HCT116 (cell line): ENCODE measurements around the gene SMIM11. TPM values are rescaled to one million over a fixed set of nuclear protein-coding genes. Genes with fewer than 3 reads are reported as not detected.
"Not testable (repeated sequence)": the region's sequence is repeated elsewhere in the genome, so short reads cannot be mapped to it uniquely, and the experiment has no call there.

Experiments used
- ATAC-seq: fragments of 200-7000 bp; cut with Tn5 transposase; 2 replicates; pipeline ENCODE4 v1.9.1; 2020; ENCODE audit warnings: mild to moderate bottlenecking, moderate library complexity
- BruUV-seq: library from RNA; stranded (reverse); fragments of 400-500 nt; replicated peaks from 2 replicates; lab custom pipeline; 2021; lab: Mats Ljungman, UMichigan
- CTCF ChIA-PET: fragments of 300-600 bp; sonication (Branson Sonifier 250); formaldehyde crosslinking; loops from one replicate; lab custom pipeline; 2021; ENCODE audit warnings: antibody characterized with exemption; lab: Charles Lee
- POLR2A ChIA-PET: fragments of 300-600, 350-600 bp; sonication (Branson Sonifier 250); formaldehyde crosslinking; loops from one replicate; lab custom pipeline; 2021; ENCODE audit warnings: antibody characterized with exemption; lab: Charles Lee
- RAD21 ChIA-PET, 2 experiments: fragments of 300-600 bp; sonication (Branson Sonifier 250); formaldehyde crosslinking; loops; one replicate each; lab custom pipeline; 2023; ENCODE audit warnings: low total read pairs in 2 of 2; ENCODE audit not compliant: uncharacterized antibody in 2 of 2, unreplicated experiment in 2 of 2, low non-redundant PET in 1 of 2; lab: Charles Lee
- DNase-seq: peaks from one replicate; pipeline ENCODE4 v3.0.0-alpha.2; 2010; ENCODE audit warnings: low read depth, low spot score
- H2AFZ ChIP-seq: fragments of 200-600 bp; shearing (Covaris generic), sonication (generic); 2 replicates; pipeline ENCODE4 v1.6.1; 2017; ENCODE audit warnings: low read depth, mixed run types, mixed read lengths, antibody characterized with exemption, low read length; ENCODE audit not compliant: poor library complexity, severe bottlenecking
- H3K27ac ChIP-seq: 2 replicates; pipeline ENCODE4 v1.5.1; 2012; ENCODE audit warnings: low read depth, low read length
- H3K27me3 ChIP-seq: fragments of 200-600 bp; sonication (generic); 2 replicates; pipeline ENCODE4 v1.6.1; 2016; ENCODE audit warnings: mixed run types, low read length, mixed read lengths; ENCODE audit not compliant: insufficient read depth
- H3K36me3 ChIP-seq, 2 experiments: fragments of 200-500 bp in 1 of 2; fragments of 200-600 bp in 1 of 2; sonication (Bioruptor generic) in 1 of 2; sonication (generic) in 1 of 2; 2 replicates each; pipeline versions ENCODE4 v1.5.1 to v1.6.1; 2014 to 2016; ENCODE audit warnings: low read length in 2 of 2, inconsistent platforms in 1 of 2, mixed read lengths in 1 of 2, mixed run types in 1 of 2; ENCODE audit not compliant: insufficient read depth in 2 of 2, control insufficient read depth in 1 of 2
- H3K4me1 ChIP-seq, 2 experiments: fragments of 200-600 bp in 1 of 2; sonication (generic) in 1 of 2; 2 replicates each; pipeline versions ENCODE4 v1.5.1 to v1.6.1; 2012 to 2017; ENCODE audit warnings: low read length in 2 of 2, inconsistent platforms in 1 of 2, mild to moderate bottlenecking in 1 of 2, mixed read lengths in 1 of 2, mixed run types in 1 of 2, moderate library complexity in 1 of 2; ENCODE audit not compliant: insufficient read depth in 2 of 2, control insufficient read depth in 1 of 2
- H3K4me2 ChIP-seq: fragments of 200-600 bp; sonication (generic); 2 replicates; pipeline ENCODE4 v1.6.1; 2017; ENCODE audit warnings: mixed run types, low read length, mixed read lengths
- H3K4me3 ChIP-seq, 2 experiments: fragments of 200-600 bp in 1 of 2; sonication (generic) in 1 of 2; replicated peaks in 1 of 2; 2 replicates each; pipeline ENCODE4 v1.5.1; 2011 to 2016; ENCODE audit warnings: low read length in 2 of 2, control low read depth in 1 of 2, low read depth in 1 of 2, mild to moderate bottlenecking in 1 of 2, mixed read lengths in 1 of 2, mixed run types in 1 of 2
- H3K79me2 ChIP-seq: fragments of 200-600 bp; sonication (generic); 2 replicates; pipeline ENCODE4 v1.6.1; 2017; ENCODE audit warnings: mild to moderate bottlenecking, mixed run types, low read length, moderate library complexity, mixed read lengths; ENCODE audit not compliant: insufficient read depth
- H3K9ac ChIP-seq: fragments of 200-600 bp; sonication (generic); 2 replicates; pipeline ENCODE4 v1.6.1; 2016; ENCODE audit warnings: low read length, mixed read lengths
- H3K9me2 ChIP-seq: fragments of 200-600 bp; sonication (generic), shearing (Covaris generic); 2 replicates; pipeline ENCODE4 v1.6.1; 2017; ENCODE audit warnings: mixed run types, mild to moderate bottlenecking, moderate library complexity; ENCODE audit not compliant: insufficient read depth
- H3K9me3 ChIP-seq, 2 experiments: fragments of 200-500 bp in 1 of 2; fragments of 200-600 bp in 1 of 2; sonication (Bioruptor generic) in 1 of 2; sonication (generic) in 1 of 2; 2 replicates each; pipeline ENCODE4 v1.6.1; 2014 to 2017; ENCODE audit warnings: low read length in 2 of 2, mixed read lengths in 2 of 2, inconsistent platforms in 1 of 2, low read depth in 1 of 2, mild to moderate bottlenecking in 1 of 2, mixed run types in 1 of 2, moderate library complexity in 1 of 2; ENCODE audit not compliant: control insufficient read depth in 1 of 2, insufficient read depth in 1 of 2
- H4K20me1 ChIP-seq: fragments of 200-600 bp; sonication (generic), shearing (Covaris generic); 2 replicates; pipeline ENCODE4 v1.6.1; 2017; ENCODE audit warnings: mixed run types, mild to moderate bottlenecking, moderate library complexity; ENCODE audit not compliant: insufficient read depth
- intact Hi-C: fragments of 100-400 bp; cut with micrococcal nuclease; formaldehyde crosslinking; loops from 2 replicates; pipeline ENCODE4 v1.10.0; 2022
- total RNA-seq: library from RNA; stranded (reverse); gene quantifications from one replicate; pipeline ENCODE4 v1.2.1, GENCODE V29; 2021; ENCODE audit not compliant: unreplicated experiment

SMIM11 gene
- total RNA-seq, 1 experiment from 2014 or later: 18.9 TPM

DNA sequence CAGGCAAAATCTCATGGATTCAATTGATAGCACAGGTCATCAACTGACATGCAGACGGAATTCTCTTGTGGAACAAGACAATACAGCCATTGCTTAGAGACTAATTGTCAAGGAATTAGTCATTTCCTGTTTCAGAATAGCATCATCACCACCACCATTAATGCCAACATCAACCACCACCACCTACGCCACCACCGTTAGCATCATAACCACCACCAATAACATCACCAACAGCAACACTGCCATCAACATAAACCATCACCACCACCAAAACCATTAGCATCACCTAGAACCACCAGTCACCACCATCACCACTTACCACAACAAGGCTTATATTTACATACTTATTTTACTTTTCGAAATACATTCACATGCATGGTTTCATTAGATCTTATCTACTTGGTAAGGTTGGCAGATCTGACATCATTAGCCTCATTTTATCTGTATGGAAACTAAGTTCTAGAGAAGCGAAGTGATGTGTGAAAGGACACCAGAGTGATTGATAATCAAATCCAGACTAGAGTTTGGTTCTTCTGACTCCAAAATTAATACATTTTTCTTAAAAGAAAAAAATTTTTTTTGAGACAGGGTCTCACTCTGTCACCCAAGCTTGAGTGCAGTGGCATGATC, 42.3 kb downstream of the SMIM11 start:
- DNase-seq, intact Hi-C loops, H3K9me3 ChIP-seq, H3K4me3 ChIP-seq, H3K79me2 ChIP-seq, H4K20me1 ChIP-seq, H3K36me3 ChIP-seq, ATAC-seq, H3K4me1 ChIP-seq, H3K4me2 ChIP-seq, H3K27me3 ChIP-seq, H3K27ac ChIP-seq, H3K9ac ChIP-seq, CTCF ChIA-PET, H2AFZ ChIP-seq, RAD21 ChIA-PET, BruUV-seq, H3K9me2 ChIP-seq, POLR2A ChIA-PET: not testable (repeated sequence)

- H3K36me3 ChIP-seq, intact Hi-C loops, H3K9me3 ChIP-seq, H3K27ac ChIP-seq, RAD21 ChIA-PET, H4K20me1 ChIP-seq, POLR2A ChIA-PET, BruUV-seq, H2AFZ ChIP-seq, H3K9ac ChIP-seq, DNase-seq, H3K9me2 ChIP-seq, ATAC-seq, H3K27me3 ChIP-seq, H3K4me1 ChIP-seq, H3K79me2 ChIP-seq, CTCF ChIA-PET, H3K4me3 ChIP-seq, H3K4me2 ChIP-seq: not testable (repeated sequence)
Measured at GRCh38 chr21:34423805-34424204, 48.5 kb downstream of the SMIM11 start, which contains the start of gene SMIM34. Gene SMIM34 (minus strand): TSS chr21:34423951. CDS start chr21:34423839, 112 bp downstream.

GRCh38 chr21:34427339-34427738, 52.0 kb downstream of the SMIM11 start:
- H3K36me3 ChIP-seq, RAD21 ChIA-PET, H3K4me2 ChIP-seq, H3K79me2 ChIP-seq, CTCF ChIA-PET, DNase-seq, H3K9me3 ChIP-seq, H3K4me1 ChIP-seq, H3K4me3 ChIP-seq, H2AFZ ChIP-seq, H3K27ac ChIP-seq, POLR2A ChIA-PET, H3K9me2 ChIP-seq, H3K27me3 ChIP-seq, H3K9ac ChIP-seq, H4K20me1 ChIP-seq, BruUV-seq, intact Hi-C loops, ATAC-seq: not testable (repeated sequence)

- H4K20me1 ChIP-seq, H2AFZ ChIP-seq, H3K4me1 ChIP-seq, H3K9me3 ChIP-seq, ATAC-seq, H3K36me3 ChIP-seq, H3K9me2 ChIP-seq, H3K79me2 ChIP-seq, intact Hi-C loops, H3K27ac ChIP-seq, H3K4me2 ChIP-seq, H3K27me3 ChIP-seq, DNase-seq, CTCF ChIA-PET, BruUV-seq, RAD21 ChIA-PET, H3K4me3 ChIP-seq, H3K9ac ChIP-seq, POLR2A ChIA-PET: not testable (repeated sequence)
Measured at GRCh38 chr21:34428441-34428840, 53.1 kb downstream of the SMIM11 start.
